Suprapubic skin (tissue), 3 donors: Measurements from ENCODE around the gene CSE1L.

Experiments used
- POLR2AphosphoS5 ChIP-seq, 3 donors: sonication (generic); formaldehyde crosslinking; IDR thresholded peaks; one replicate each; pipeline ENCODE4 v1.6.1; 2017; ENCODE audit warnings: antibody characterized with exemption in 3 of 3
- TF ChIP-seq, protein P1 (sequence below), 2 donors: fragments of 200-600 bp in 1 of 2; fragments of 450-650 bp in 1 of 2; sonication (generic) in 1 of 2; IDR thresholded peaks; one replicate each; pipeline ENCODE4 v1.5.1; 2016 to 2019; ENCODE audit warnings: antibody characterized with exemption in 2 of 2, mild to moderate bottlenecking in 1 of 2, moderate library complexity in 1 of 2

DNA sequence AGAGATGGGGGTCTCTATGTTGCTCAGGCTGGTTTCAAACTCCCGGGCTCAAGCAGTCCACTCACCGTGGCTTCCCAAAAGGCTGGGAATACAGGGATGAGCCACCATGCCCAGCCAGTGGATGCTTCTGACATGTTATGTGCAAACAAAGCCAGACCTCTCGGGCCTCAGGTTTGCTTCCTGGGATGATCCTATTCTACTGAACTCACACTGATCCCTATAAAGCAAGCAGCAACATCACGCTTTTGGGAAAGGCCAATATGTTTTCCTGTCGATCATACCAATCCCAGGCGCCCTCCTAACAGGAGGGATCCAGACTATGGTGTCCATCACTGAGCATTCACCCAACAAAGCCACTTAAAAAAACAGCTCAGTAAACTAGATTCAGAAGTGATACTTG, 60.2 kb downstream of the CSE1L start:
- no peak for TF ChIP-seq POLR2AphosphoS5 (IDR thresholded peaks at IDR 0.05)
- TF ChIP-seq, protein P1, sequence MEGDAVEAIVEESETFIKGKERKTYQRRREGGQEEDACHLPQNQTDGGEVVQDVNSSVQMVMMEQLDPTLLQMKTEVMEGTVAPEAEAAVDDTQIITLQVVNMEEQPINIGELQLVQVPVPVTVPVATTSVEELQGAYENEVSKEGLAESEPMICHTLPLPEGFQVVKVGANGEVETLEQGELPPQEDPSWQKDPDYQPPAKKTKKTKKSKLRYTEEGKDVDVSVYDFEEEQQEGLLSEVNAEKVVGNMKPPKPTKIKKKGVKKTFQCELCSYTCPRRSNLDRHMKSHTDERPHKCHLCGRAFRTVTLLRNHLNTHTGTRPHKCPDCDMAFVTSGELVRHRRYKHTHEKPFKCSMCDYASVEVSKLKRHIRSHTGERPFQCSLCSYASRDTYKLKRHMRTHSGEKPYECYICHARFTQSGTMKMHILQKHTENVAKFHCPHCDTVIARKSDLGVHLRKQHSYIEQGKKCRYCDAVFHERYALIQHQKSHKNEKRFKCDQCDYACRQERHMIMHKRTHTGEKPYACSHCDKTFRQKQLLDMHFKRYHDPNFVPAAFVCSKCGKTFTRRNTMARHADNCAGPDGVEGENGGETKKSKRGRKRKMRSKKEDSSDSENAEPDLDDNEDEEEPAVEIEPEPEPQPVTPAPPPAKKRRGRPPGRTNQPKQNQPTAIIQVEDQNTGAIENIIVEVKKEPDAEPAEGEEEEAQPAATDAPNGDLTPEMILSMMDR (IDR thresholded peaks at IDR 0.05): no peak
